ENCODE results near the gene ABCB11.

- TF ChIP-seq CTCF (IDR thresholded peaks at IDR 0.05; ENCODE audit: low read depth, low read length) = no peak
- no peak for TF ChIP-seq EZH2phosphoT487 (IDR thresholded peaks at IDR 0.05; ENCODE audit: low read depth)
Measured at GRCh38 chr2:168964251-168964807, 66.8 kb downstream of the ABCB11 start.

Data from OCI-LY3 (cell line).